Prostate gland (tissue), 2 donors: ENCODE data around the gene PDGFRB.

Source experiments
- POLR2A ChIP-seq: fragments of 450-650 bp; IDR thresholded peaks from one replicate; pipeline ENCODE4 v1.6.1; 2016; ENCODE audit warnings: antibody characterized with exemption, mild to moderate bottlenecking
- TF ChIP-seq, protein P1 (sequence below), 4 experiments: fragments of 200-600 bp in 2 of 4; fragments of 450-650 bp in 2 of 4; sonication (generic) in 2 of 4; IDR thresholded peaks; 1 replicate in 3 of 4; 2 replicates in 1 of 4; pipeline ENCODE4 v1.5.1; 2016 to 2019; ENCODE audit warnings: antibody characterized with exemption in 4 of 4, mild to moderate bottlenecking in 2 of 4, moderate library complexity in 2 of 4

DNA sequence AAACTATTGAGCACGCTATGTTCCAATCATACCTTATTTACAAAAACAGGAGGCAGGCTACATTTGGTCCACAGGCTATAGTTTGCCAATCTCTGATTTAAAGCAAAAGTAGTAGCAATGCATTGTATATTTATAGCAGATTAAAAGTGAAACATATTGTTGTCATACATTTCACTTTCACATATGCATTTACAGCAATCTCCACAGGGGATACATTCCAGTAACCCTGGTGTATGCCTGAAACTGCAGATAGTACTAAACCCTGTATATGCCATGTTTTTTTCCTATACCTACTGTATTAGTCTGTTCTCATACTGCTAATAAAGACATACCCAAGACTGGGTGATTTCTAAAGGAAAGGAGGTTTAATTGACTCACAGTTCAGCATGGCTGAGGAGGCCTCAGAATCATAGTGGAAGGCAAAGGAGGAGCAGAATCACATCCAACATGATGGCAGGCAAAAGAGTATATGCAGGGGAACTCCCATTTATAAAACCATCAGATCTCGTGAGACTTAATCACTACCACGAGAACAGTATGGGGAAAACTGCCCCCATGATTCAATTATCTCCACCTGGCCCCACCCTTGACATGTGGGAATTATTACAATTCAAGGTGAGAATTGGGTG is 63.4 kb downstream of the PDGFRB start:
- TF ChIP-seq POLR2A, result no peak
- TF ChIP-seq, protein P1, sequence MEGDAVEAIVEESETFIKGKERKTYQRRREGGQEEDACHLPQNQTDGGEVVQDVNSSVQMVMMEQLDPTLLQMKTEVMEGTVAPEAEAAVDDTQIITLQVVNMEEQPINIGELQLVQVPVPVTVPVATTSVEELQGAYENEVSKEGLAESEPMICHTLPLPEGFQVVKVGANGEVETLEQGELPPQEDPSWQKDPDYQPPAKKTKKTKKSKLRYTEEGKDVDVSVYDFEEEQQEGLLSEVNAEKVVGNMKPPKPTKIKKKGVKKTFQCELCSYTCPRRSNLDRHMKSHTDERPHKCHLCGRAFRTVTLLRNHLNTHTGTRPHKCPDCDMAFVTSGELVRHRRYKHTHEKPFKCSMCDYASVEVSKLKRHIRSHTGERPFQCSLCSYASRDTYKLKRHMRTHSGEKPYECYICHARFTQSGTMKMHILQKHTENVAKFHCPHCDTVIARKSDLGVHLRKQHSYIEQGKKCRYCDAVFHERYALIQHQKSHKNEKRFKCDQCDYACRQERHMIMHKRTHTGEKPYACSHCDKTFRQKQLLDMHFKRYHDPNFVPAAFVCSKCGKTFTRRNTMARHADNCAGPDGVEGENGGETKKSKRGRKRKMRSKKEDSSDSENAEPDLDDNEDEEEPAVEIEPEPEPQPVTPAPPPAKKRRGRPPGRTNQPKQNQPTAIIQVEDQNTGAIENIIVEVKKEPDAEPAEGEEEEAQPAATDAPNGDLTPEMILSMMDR (IDR thresholded peaks at IDR 0.05), result no peak
